HG03558 (cell line): ENCODE measurements around the gene RNF181.
"Not testable (repeated sequence)": the region's sequence is repeated elsewhere in the genome, so short reads cannot be mapped to it uniquely, and the experiment has no call there.

ENCODE experiments used
- ATAC-seq: cut with Tn5 transposase; IDR thresholded peaks from one replicate; pipeline ENCODE4 v1.9.1; 2021; ENCODE audit warnings: moderate number of reproducible peaks; ENCODE audit not compliant: unreplicated experiment; ENCODE audit errors: extremely low read depth

Gene RNF181

GRCh38 chr2:85575739-85576138 lies 19.8 kb upstream of the RNF181 start:
- no peak for ATAC-seq

GRCh38 chr2:85577063-85577385 lies 18.5 kb upstream of the RNF181 start:
- no peak for ATAC-seq

GRCh38 chr2:85577386-85578242 lies 17.9 kb upstream of the RNF181 start, which contains the start of gene VAMP8:
TSS of gene VAMP8 (plus strand) at chr2:85577586. CDS start at chr2:85577647, 61 bp downstream.
- no peak for ATAC-seq

GRCh38 chr2:85578243-85579180 lies 17.0 kb upstream of the RNF181 start:
- ATAC-seq = no peak

GRCh38 chr2:85579266-85579935 lies 16.1 kb upstream of the RNF181 start:
- no peak for ATAC-seq

GRCh38 chr2:85580206-85580605 lies 15.3 kb upstream of the RNF181 start:
- no peak for ATAC-seq

- no peak for ATAC-seq
Observed at GRCh38 chr2:85582492-85582891, 13.1 kb upstream of the RNF181 start.

- ATAC-seq = no peak
Observed at GRCh38 chr2:85583667-85584353, 11.7 kb upstream of the RNF181 start.

GRCh38 chr2:85584354-85584856 lies 11.1 kb upstream of the RNF181 start, which contains the start of gene VAMP5:
TSS of gene VAMP5 (plus strand) at chr2:85584431. CDS start at chr2:85584491, 60 bp downstream.
- ATAC-seq = peak; percentile 44

- ATAC-seq = no peak
Observed at GRCh38 chr2:85584857-85585780, 10.4 kb upstream of the RNF181 start.

GRCh38 chr2:85585781-85586105 lies 9.8 kb upstream of the RNF181 start:
- ATAC-seq = no peak

- ATAC-seq = no peak
Observed at GRCh38 chr2:85588236-85588635, 7.3 kb upstream of the RNF181 start.

GRCh38 chr2:85588645-85589044 lies 6.9 kb upstream of the RNF181 start:
- ATAC-seq = no peak

GRCh38 chr2:85589181-85589580 lies 6.4 kb upstream of the RNF181 start:
- ATAC-seq = no peak

GRCh38 chr2:85589982-85590791 lies 5.4 kb upstream of the RNF181 start:
- ATAC-seq = no peak

GRCh38 chr2:85590950-85591349 lies 4.6 kb upstream of the RNF181 start:
- ATAC-seq = no peak

GRCh38 chr2:85591563-85591962 lies 4.0 kb upstream of the RNF181 start:
- ATAC-seq = no peak

- ATAC-seq = not testable (repeated sequence)
Observed at GRCh38 chr2:85592299-85592698, 3.2 kb upstream of the RNF181 start.
